ENCODE data around the gene PDCL3. TPM values are rescaled to one million over a fixed set of nuclear protein-coding genes. Genes with fewer than 3 reads are reported as not detected.

PDCL3 gene
- total RNA-seq, 1 experiment from 2014 or later = 22.1 TPM

DNA sequence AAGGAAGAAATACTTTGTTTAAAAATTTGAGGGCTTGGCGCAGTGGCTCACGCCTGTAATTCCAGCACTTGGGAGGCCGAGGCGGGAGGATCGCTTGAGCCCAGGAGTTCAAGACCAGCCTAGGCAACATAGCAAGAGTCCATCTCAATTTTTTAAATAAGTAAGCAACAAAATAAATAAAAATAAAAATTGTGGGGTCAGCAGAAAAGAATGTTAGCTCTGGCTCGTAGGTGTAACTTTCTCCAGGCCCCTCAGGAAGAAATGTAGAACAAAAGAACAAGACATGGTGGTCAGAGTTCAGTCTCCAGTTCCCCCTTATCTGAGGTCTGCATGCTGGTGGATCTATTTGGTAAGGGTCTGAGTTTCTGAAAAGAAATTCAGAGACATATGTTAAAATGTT lies 20.4 kb upstream of the PDCL3 start:
- Mint-ChIP-seq H3K36me3 (peaks cover 16% of the 10 kb centered on the region), H3K4me3 (no peak overlapping the region), H3K27me3 (ENCODE audit: low read depth) (peaks cover 8% of the 10 kb centered on the region; the same call in 1 of the 2 replicates), H3K27ac (no peak overlapping the region), H3K9me3 (peaks cover 28% of the 10 kb centered on the region), H3K4me1 (peaks cover 24% of the 10 kb centered on the region)
- ATAC-seq = no peak
- TF ChIP-seq, protein P1, sequence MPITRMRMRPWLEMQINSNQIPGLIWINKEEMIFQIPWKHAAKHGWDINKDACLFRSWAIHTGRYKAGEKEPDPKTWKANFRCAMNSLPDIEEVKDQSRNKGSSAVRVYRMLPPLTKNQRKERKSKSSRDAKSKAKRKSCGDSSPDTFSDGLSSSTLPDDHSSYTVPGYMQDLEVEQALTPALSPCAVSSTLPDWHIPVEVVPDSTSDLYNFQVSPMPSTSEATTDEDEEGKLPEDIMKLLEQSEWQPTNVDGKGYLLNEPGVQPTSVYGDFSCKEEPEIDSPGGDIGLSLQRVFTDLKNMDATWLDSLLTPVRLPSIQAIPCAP (CRISPR knock-in tag; IDR thresholded peaks at IDR 0.05) = no peak
- TF ChIP-seq ZNF263 (CRISPR knock-in tag; IDR thresholded peaks at IDR 0.05; ENCODE audit: low read depth) (no peak), ZNF232 (CRISPR knock-in tag; IDR thresholded peaks at IDR 0.05) (no peak), NFE2L1 (CRISPR knock-in tag; IDR thresholded peaks at IDR 0.05) (no peak), ZNF138 (CRISPR knock-in tag; conservative IDR thresholded peaks at IDR 0.05) (no peak), ESRRA (CRISPR knock-in tag; IDR thresholded peaks at IDR 0.05; ENCODE audit: borderline replicate concordance) (no peak)
- TF ChIP-seq, protein P2, sequence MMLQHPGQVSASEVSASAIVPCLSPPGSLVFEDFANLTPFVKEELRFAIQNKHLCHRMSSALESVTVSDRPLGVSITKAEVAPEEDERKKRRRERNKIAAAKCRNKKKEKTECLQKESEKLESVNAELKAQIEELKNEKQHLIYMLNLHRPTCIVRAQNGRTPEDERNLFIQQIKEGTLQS (CRISPR knock-in tag; conservative IDR thresholded peaks at IDR 0.05) = no peak
- TF ChIP-seq, protein P3, sequence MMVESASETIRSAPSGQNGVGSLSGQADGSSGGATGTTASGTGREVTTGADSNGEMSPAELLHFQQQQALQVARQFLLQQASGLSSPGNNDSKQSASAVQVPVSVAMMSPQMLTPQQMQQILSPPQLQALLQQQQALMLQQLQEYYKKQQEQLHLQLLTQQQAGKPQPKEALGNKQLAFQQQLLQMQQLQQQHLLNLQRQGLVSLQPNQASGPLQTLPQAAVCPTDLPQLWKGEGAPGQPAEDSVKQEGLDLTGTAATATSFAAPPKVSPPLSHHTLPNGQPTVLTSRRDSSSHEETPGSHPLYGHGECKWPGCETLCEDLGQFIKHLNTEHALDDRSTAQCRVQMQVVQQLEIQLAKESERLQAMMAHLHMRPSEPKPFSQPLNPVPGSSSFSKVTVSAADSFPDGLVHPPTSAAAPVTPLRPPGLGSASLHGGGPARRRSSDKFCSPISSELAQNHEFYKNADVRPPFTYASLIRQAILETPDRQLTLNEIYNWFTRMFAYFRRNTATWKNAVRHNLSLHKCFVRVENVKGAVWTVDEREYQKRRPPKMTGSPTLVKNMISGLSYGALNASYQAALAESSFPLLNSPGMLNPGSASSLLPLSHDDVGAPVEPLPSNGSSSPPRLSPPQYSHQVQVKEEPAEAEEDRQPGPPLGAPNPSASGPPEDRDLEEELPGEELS (CRISPR knock-in tag; IDR thresholded peaks at IDR 0.05) = no peak
- TF ChIP-seq, protein P4, sequence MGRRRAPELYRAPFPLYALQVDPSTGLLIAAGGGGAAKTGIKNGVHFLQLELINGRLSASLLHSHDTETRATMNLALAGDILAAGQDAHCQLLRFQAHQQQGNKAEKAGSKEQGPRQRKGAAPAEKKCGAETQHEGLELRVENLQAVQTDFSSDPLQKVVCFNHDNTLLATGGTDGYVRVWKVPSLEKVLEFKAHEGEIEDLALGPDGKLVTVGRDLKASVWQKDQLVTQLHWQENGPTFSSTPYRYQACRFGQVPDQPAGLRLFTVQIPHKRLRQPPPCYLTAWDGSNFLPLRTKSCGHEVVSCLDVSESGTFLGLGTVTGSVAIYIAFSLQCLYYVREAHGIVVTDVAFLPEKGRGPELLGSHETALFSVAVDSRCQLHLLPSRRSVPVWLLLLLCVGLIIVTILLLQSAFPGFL (CRISPR knock-in tag; IDR thresholded peaks at IDR 0.05; ENCODE audit: borderline replicate concordance) = no peak
- POLR2A ChIA-PET = no interaction called here
- CTCF ChIA-PET = no interaction called here
- DNase-seq (ENCODE audit: low spot score) = no peak

DNA sequence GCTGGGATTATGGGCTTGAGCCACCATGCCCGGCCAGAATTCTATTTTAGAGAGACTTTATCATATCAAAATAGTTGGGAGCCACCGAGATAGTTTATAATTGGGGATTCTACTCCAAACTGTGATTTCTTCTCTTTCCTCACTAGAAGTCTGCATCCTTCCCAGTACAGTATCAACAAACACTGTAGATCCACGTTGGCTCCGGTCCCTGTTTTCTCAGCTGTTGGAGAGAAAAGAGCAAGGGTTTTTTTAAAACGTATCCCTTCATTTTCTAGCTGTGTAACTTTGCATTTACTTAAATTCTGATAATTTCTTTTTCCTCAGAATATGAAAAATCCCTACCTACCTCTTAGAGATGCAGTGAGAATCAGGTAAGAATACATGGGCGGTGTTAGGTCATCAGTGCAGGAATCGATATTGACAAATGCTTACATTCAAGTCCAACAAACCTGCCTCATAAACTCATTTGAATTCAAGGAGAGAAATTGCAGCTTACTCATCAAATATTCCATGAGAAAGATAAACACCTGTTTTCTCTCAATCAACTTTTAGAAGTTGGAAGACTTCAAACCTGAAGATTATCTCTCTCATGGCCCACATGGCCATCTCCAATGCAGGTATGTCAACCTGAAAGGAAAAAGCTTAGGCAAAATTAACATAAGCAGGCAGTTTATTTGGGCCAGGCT lies 17.7 kb upstream of the PDCL3 start:
- Mint-ChIP-seq H3K4me1 (peaks cover 13% of the 10 kb centered on the region), H3K9me3 (peaks cover 32% of the 10 kb centered on the region), H3K27ac (no peak overlapping the region), H3K27me3 (ENCODE audit: low read depth) (no peaks in the 10 kb centered on the region), H3K4me3 (no peak overlapping the region), H3K36me3 (peaks cover 16% of the 10 kb centered on the region)
- ATAC-seq (no peak), DNase-seq (ENCODE audit: low spot score) (no peak)
- POLR2A ChIA-PET = no interaction called here
- CTCF ChIA-PET = no interaction called here
- TF ChIP-seq, protein P5, sequence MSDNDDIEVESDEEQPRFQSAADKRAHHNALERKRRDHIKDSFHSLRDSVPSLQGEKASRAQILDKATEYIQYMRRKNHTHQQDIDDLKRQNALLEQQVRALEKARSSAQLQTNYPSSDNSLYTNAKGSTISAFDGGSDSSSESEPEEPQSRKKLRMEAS (CRISPR knock-in tag; IDR thresholded peaks at IDR 0.05) = no peak
- TF ChIP-seq GTF2I (CRISPR knock-in tag; conservative IDR thresholded peaks at IDR 0.05) (no peak), FOXK1 (CRISPR knock-in tag; IDR thresholded peaks at IDR 0.05) (no peak), TEAD1 (CRISPR knock-in tag; IDR thresholded peaks at IDR 0.05) (no peak), KAT7 (CRISPR knock-in tag; IDR thresholded peaks at IDR 0.05; ENCODE audit: borderline replicate concordance) (no peak)
- TF ChIP-seq, protein P6, sequence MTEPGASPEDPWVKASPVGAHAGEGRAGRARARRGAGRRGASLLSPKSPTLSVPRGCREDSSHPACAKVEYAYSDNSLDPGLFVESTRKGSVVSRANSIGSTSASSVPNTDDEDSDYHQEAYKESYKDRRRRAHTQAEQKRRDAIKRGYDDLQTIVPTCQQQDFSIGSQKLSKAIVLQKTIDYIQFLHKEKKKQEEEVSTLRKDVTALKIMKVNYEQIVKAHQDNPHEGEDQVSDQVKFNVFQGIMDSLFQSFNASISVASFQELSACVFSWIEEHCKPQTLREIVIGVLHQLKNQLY (CRISPR knock-in tag; IDR thresholded peaks at IDR 0.05) = no peak
- TF ChIP-seq, protein P7, sequence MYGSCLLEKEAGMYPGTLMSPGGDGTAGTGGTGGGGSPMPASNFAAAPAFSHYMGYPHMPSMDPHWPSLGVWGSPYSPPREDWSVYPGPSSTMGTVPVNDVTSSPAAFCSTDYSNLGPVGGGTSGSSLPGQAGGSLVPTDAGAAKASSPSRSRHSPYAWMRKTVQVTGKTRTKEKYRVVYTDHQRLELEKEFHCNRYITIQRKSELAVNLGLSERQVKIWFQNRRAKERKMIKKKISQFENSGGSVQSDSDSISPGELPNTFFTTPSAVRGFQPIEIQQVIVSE (CRISPR knock-in tag; IDR thresholded peaks at IDR 0.05; ENCODE audit: borderline replicate concordance) = no peak
- TF ChIP-seq, protein P8, sequence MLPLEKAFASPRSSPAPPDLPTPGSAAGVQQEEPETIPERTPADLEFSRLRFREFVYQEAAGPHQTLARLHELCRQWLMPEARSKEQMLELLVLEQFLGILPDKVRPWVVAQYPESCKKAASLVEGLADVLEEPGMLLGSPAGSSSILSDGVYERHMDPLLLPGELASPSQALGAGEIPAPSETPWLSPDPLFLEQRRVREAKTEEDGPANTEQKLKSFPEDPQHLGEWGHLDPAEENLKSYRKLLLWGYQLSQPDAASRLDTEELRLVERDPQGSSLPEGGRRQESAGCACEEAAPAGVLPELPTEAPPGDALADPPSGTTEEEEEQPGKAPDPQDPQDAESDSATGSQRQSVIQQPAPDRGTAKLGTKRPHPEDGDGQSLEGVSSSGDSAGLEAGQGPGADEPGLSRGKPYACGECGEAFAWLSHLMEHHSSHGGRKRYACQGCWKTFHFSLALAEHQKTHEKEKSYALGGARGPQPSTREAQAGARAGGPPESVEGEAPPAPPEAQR (CRISPR knock-in tag; IDR thresholded peaks at IDR 0.05) = no peak
